Measurements from ENCODE around the gene ROR1.

ROR1 gene

DNA sequence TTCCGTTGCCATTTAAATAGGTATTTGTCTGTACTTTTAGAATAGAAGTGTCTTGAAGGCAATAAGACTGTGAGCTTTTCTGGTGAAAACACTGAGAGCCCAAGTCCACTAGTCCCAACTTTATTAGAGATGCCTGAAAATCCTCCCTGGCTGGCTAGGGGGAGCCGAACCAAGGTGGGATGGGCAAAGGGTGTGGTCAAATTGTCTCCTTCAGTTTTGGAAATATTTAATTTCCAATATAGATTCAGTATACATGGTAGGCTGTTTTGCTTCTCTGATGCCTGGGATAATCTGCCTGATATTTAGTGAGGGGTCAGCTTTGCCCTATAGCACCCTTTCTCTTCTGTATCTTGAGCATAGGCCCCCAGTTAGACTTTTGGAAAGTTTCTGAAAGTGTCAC lies 3.5 kb downstream of the ROR1 start:
- no peaks in the 10 kb centered on the region for H3K4me1 ChIP-seq
- H3K36me3 ChIP-seq: no peaks in the 10 kb centered on the region
- H3K4me3 ChIP-seq (ENCODE audit: low read depth, low read length): no peak overlapping the region
- H3K9me3 ChIP-seq: no peaks in the 10 kb centered on the region
- TF ChIP-seq, protein P1, sequence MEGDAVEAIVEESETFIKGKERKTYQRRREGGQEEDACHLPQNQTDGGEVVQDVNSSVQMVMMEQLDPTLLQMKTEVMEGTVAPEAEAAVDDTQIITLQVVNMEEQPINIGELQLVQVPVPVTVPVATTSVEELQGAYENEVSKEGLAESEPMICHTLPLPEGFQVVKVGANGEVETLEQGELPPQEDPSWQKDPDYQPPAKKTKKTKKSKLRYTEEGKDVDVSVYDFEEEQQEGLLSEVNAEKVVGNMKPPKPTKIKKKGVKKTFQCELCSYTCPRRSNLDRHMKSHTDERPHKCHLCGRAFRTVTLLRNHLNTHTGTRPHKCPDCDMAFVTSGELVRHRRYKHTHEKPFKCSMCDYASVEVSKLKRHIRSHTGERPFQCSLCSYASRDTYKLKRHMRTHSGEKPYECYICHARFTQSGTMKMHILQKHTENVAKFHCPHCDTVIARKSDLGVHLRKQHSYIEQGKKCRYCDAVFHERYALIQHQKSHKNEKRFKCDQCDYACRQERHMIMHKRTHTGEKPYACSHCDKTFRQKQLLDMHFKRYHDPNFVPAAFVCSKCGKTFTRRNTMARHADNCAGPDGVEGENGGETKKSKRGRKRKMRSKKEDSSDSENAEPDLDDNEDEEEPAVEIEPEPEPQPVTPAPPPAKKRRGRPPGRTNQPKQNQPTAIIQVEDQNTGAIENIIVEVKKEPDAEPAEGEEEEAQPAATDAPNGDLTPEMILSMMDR (IDR thresholded peaks at IDR 0.05; ENCODE audit: low read depth, low read length): 0 out of 2 replicates have a peak, but pooled peaks have one; percentile 21
- no peaks in the 10 kb centered on the region for H3K27me3 ChIP-seq
- DNase-seq: no peak

DNA sequence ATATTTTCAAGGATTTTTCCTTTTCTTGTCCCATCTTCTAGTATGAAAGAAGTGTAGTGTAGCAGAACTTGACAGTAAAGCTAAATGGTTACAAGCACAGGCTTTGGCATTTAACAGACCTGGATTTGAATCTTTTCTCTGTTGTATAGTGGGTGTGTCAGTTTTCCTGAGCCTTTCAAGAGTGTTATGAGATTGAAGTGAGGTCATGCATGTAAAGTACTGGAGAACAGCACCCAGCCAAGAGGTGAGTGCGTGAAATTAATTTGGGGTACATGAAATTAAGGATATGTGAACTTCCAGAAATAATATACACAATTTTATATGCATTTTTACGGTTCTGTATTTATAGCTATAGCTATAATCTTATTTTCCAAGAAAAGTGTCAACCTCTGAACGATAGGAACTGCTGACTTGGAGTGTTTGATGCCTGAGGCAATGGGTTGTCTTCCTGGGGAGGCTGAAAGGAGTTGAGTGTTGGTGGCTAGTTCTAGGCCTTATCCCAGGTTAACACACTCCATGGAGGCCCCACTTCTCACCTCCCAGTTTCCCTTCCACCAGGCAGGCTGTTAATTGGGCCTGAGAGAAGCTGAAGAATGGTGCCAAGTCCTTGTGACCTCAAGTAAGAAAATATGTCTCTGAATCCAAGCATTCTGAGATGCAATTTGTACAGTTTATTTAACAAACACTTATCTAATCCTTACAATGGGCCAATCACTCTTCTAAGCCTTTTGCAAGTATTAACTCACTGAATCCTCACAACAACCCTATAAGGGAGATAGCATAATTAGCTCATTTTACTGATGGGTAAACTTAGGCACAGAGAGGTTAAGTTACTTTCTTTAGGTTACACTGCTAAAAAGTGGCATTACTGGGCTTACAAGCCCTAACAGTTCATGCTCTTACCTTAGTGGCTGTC lies 4.4 kb downstream of the ROR1 start:
- TF ChIP-seq, protein P1 (IDR thresholded peaks at IDR 0.05; ENCODE audit: low read depth, low read length): no peak
- DNase-seq: no peak
- H3K4me1 ChIP-seq: no peaks in the 10 kb centered on the region
- H3K36me3 ChIP-seq: no peaks in the 10 kb centered on the region
- H3K9me3 ChIP-seq: no peaks in the 10 kb centered on the region
- H3K27me3 ChIP-seq: no peaks in the 10 kb centered on the region
- H3K4me3 ChIP-seq (ENCODE audit: low read depth, low read length): no peak overlapping the region

DNA sequence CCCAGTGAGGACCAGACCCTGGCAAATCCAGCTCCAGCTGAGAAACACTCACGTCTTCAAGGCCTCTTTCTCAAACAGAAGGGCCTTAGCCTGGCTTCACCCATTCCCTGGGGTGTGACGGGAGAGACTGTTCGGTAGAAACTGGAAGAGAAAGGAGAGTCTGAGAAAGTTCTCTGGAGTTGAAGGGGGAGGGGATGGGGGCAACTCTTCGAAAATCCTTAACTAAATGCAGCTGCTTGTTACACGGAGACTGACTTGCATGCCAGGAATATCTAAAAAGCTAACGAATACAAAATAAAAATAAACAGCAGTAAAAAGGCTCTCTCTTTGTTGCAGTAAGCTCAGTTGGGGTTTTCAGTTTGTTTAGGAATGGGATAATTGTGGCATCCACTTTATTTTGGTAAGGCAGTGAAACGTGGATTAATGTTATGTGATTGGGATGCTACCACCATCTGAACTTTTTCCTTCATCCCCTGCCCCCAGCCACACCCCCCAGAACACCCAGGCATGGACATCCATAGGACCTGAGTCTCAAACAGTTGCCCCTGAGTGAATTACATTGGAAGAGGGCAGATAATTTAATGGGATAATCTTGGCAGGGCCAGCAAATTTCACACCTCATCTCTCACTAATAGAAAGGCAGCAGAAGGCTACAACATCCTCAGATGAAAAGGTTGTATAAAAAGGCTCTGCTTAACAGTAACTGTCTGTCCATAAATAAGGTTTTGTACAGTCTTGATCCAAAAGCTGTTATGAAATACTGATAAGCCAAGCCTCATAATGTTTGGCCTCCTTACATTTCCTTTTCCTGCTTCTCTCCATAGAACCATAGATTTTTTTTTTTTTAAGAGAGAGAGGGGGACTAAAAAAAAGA lies 5.8 kb downstream of the ROR1 start:
- no peaks in the 10 kb centered on the region for H3K27me3 ChIP-seq
- no peaks in the 10 kb centered on the region for H3K9me3 ChIP-seq
- TF ChIP-seq, protein P1 (IDR thresholded peaks at IDR 0.05; ENCODE audit: low read depth, low read length): no peak
- DNase-seq: no peak
- no peaks in the 10 kb centered on the region for H3K36me3 ChIP-seq
- H3K4me1 ChIP-seq: no peaks in the 10 kb centered on the region
- H3K4me3 ChIP-seq (ENCODE audit: low read depth, low read length): no peak overlapping the region

DNA sequence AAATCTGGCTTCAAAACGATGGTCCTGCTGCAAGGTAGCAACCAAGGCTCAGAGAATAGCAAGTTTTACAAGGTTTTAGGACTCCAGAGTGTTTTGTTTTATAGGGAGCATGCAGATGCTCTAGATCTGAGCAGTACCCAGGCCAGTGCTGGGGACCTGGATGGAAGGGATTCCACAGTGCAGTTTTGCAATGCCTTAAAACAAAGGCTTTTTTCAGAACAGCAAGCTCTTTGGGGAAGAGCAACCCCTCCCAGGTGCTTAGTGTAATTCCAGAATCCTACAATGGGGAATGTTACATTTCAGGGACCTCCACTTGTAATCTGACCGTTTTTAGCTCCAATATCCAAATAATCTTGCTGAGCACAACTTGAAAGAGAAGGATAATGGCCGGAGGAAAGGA lies 6.7 kb downstream of the ROR1 start:
- no peaks in the 10 kb centered on the region for H3K27me3 ChIP-seq
- TF ChIP-seq, protein P1 (IDR thresholded peaks at IDR 0.05; ENCODE audit: low read depth, low read length): no peak
- DNase-seq: no peak
- no peaks in the 10 kb centered on the region for H3K4me1 ChIP-seq
- no peaks in the 10 kb centered on the region for H3K9me3 ChIP-seq
- H3K36me3 ChIP-seq: no peaks in the 10 kb centered on the region
- H3K4me3 ChIP-seq (ENCODE audit: low read depth, low read length): no peak overlapping the region

DNA sequence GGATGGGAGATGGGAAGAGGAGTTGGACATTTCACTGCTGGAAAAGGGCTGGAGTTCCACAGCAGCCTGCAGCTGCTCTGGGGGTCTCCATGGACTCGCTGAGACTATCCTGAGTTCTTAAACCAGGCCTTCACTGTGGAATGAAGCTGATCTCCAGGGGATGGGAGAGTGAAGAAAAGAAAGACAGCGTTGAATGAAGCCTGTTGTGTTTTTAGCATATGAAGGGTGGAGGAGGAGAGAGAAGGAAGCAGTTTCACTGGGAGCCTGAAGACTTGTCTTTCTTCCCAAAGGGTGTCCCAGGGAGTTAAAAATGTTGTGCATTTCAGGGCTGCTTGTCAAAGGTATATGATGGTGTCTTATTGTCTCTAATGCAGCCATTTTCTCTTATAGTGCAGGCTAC lies 9.2 kb downstream of the ROR1 start:
- TF ChIP-seq, protein P1 (IDR thresholded peaks at IDR 0.05; ENCODE audit: low read depth, low read length): no peak
- Histone ChIP-seq H3K36me3 (no peaks in the 10 kb centered on the region), H3K27me3 (no peaks in the 10 kb centered on the region), H3K9me3 (no peaks in the 10 kb centered on the region), H3K4me3 (ENCODE audit: low read depth, low read length) (no peak overlapping the region), H3K4me1 (no peaks in the 10 kb centered on the region)
- no peak for DNase-seq
